Measurements from ENCODE around the gene ZRANB1.

- TF ChIP-seq POLR2A (IDR thresholded peaks at IDR 0.05) (no peak), CTCF (IDR thresholded peaks at IDR 0.05) (no peak)
Measured at GRCh38 chr10:124896751-124897150, 45.2 kb upstream of the ZRANB1 start.

Measured in uterus (tissue), 2 donors.